A549 (cell line): ENCODE results near the gene CTNNBL1. TPM values are rescaled to one million over a fixed set of nuclear protein-coding genes. Genes with fewer than 3 reads are reported as not detected.

Experiments
- ATAC-seq, 2 experiments: fragments of 200-7000 bp in 1 of 2; fragments of >200 bp in 1 of 2; cut with Nextera tagmentation in 1 of 2; cut with Tn5 transposase in 1 of 2; 3 replicates each; pipeline versions ENCODE4 v1.8.0 to v1.9.1; 2018 to 2020; ENCODE audit warnings: mild to moderate bottlenecking in 1 of 2, moderate library complexity in 1 of 2
- CTCF ChIA-PET: fragments of 300-600 bp; sonication (Branson Sonifier 250); formaldehyde crosslinking; extraction: SDS; loops from one replicate; lab custom pipeline; 2021; ENCODE audit warnings: antibody characterized with exemption, inconsistent platforms; lab: Yijun Ruan, JAX
- POLR2A ChIA-PET: fragments of 350-600 bp; formaldehyde crosslinking; extraction: SDS; loops from one replicate; lab custom pipeline; 2021; ENCODE audit warnings: antibody characterized with exemption, inconsistent platforms; lab: Yijun Ruan, JAX
- DNase-seq, 2 experiments: peaks; one replicate each; pipeline versions ENCODE4 v3.0.0 to v3.0.0-alpha.2; 2011 to 2016; ENCODE audit warnings: low read depth in 1 of 2, low spot score in 1 of 2
- FAIRE-seq: peaks from 2 replicates; lab custom pipeline; 2011; peaks lifted over from hg19 to GRCh38; lab: Jason Lieb, UNC
- H3K27ac ChIP-seq, 2 experiments: fragments of >200 bp; sonication (Bioruptor Twin); formaldehyde crosslinking; 3 replicates each; pipeline ENCODE4 v1.5.1; 2016 to 2017
- H3K4me1 ChIP-seq: fragments of >200 bp; sonication (Bioruptor Twin); formaldehyde crosslinking; 3 replicates; pipeline ENCODE4 v1.6.1; 2016
- H3K4me2 ChIP-seq: fragments of >200 bp; sonication (Bioruptor Twin); formaldehyde crosslinking; 3 replicates; pipeline ENCODE4 v1.6.1; 2016
- H3K4me3 ChIP-seq: fragments of >200 bp; sonication (Bioruptor Twin); formaldehyde crosslinking; 3 replicates; pipeline ENCODE4 v1.5.1; 2016
- H3K9me3 ChIP-seq: fragments of >200 bp; sonication (Bioruptor Twin); formaldehyde crosslinking; 3 replicates; pipeline ENCODE4 v1.6.1; 2016
- BHLHE40 ChIP-seq: IDR thresholded peaks from 2 replicates; pipeline ENCODE4 v1.6.1; 2012; ENCODE audit warnings: low read depth, low read length, inconsistent platforms
- CHD4 ChIP-seq: fragments of 200-600 bp; sonication (generic); IDR thresholded peaks from 2 replicates; pipeline ENCODE4 v1.6.1; 2016; ENCODE audit warnings: antibody characterized with exemption, mild to moderate bottlenecking, borderline replicate concordance
- CTCF ChIP-seq: fragments of >200 bp; sonication (Bioruptor Twin); formaldehyde crosslinking; IDR thresholded peaks from 3 replicates; pipeline ENCODE4 v1.5.1; 2016
- EHF ChIP-seq: fragments of 250-450 bp; sonication (Bioruptor Pico); IDR thresholded peaks from 2 replicates; pipeline ENCODE4 v1.5.0; 2020; ENCODE audit warnings: mild to moderate bottlenecking
- EP300 ChIP-seq, 2 experiments: fragments of >200 bp; sonication (Bioruptor Twin); formaldehyde crosslinking; IDR thresholded peaks; 2 replicates in 1 of 2; 3 replicates in 1 of 2; pipeline ENCODE4 v1.6.1; 2016 to 2017
- ESRRA ChIP-seq: fragments of 150-350 bp; IDR thresholded peaks from 2 replicates; pipeline ENCODE4 v1.6.1; 2014; ENCODE audit warnings: mild to moderate bottlenecking, low read length, borderline replicate concordance
- HDAC2 ChIP-seq: fragments of 200-600 bp; sonication (generic); IDR thresholded peaks from 2 replicates; pipeline ENCODE4 v1.6.1; 2016
- HOXB5 ChIP-seq: fragments of 250-450 bp; sonication (Bioruptor Pico); IDR thresholded peaks from 2 replicates; pipeline ENCODE4 v1.5.0; 2020; ENCODE audit warnings: mild to moderate bottlenecking, moderate library complexity
- JUN ChIP-seq, 2 experiments: fragments of >200 bp; sonication (Bioruptor Twin); formaldehyde crosslinking; IDR thresholded peaks; 2 replicates in 1 of 2; 3 replicates in 1 of 2; pipeline ENCODE4 v1.6.1; 2016 to 2017
- JUNB ChIP-seq: fragments of >200 bp; sonication (Bioruptor Twin); formaldehyde crosslinking; IDR thresholded peaks from 2 replicates; pipeline ENCODE4 v1.6.1; 2016
- PBX3 ChIP-seq: IDR thresholded peaks from 2 replicates; pipeline ENCODE4 v1.6.1; 2012
- PHF8 ChIP-seq: fragments of 200-600 bp; sonication (generic); IDR thresholded peaks from 2 replicates; pipeline ENCODE4 v1.6.1; 2016; ENCODE audit warnings: low read depth, mild to moderate bottlenecking, antibody characterized with exemption, moderate library complexity, borderline replicate concordance
- RARB ChIP-seq: fragments of 250-450 bp; sonication (Bioruptor Pico); IDR thresholded peaks from 2 replicates; pipeline ENCODE4 v1.8.0; 2021; ENCODE audit warnings: mild to moderate bottlenecking, moderate library complexity
- RCOR1 ChIP-seq: fragments of 150-350 bp; IDR thresholded peaks from 2 replicates; pipeline ENCODE4 v1.6.1; 2014; ENCODE audit warnings: antibody characterized with exemption, low read length, low read depth
- REST ChIP-seq: fragments of 200-600 bp; sonication (generic); IDR thresholded peaks from 2 replicates; pipeline ENCODE4 v1.6.1; 2016; ENCODE audit warnings: antibody characterized with exemption, mild to moderate bottlenecking, moderate library complexity
- RNF2 ChIP-seq: fragments of 200-600 bp; sonication (generic); IDR thresholded peaks from 2 replicates; pipeline ENCODE4 v1.6.1; 2016; ENCODE audit warnings: low read depth, mild to moderate bottlenecking, antibody characterized with exemption, moderate library complexity, borderline replicate concordance
- SMC3 ChIP-seq: fragments of >200 bp; sonication (Bioruptor Twin); formaldehyde crosslinking; IDR thresholded peaks from 3 replicates; pipeline ENCODE4 v1.6.1; 2018; ENCODE audit warnings: inconsistent platforms
- TP53 ChIP-seq: fragments of 250-450 bp; sonication (Bioruptor Pico); IDR thresholded peaks from 2 replicates; pipeline ENCODE4 v1.5.0; 2021; ENCODE audit warnings: mild to moderate bottlenecking, moderate library complexity
- USF2 ChIP-seq: fragments of 450-650 bp; IDR thresholded peaks from 2 replicates; pipeline ENCODE4 v1.6.1; 2014; ENCODE audit warnings: antibody characterized with exemption
- ZSCAN20 ChIP-seq: fragments of 250-450 bp; sonication (Bioruptor Pico); IDR thresholded peaks from 2 replicates; pipeline ENCODE4 v1.8.0; 2022; ENCODE audit warnings: mild to moderate bottlenecking, moderate library complexity
- WGBS: methylation state at CpG from one replicate; pipeline ENCODE4 v1.1.6; 2017; ENCODE audit errors: missing lambda C conversion rate; 5-methylcytosine and 5-hydroxymethylcytosine counted together
- polyA plus RNA-seq, 4 experiments: library from polyadenylated mRNA; depleted of rRNA in 3 of 4; stranded (reverse); fragments of >200 nt; fragmentation: RNase III in 1 of 4; extraction: RNeasy Plus Mini Kit Qiagen cat#74134 plus additional on column Dnase treatment in 1 of 4; gene quantifications; 2 replicates in 3 of 4; 3 replicates in 1 of 4; pipeline ENCODE4 v1.2.3, GENCODE V29; 2011 to 2017

The CTNNBL1 gene
- polyA plus RNA-seq, 2 of the 4 experiments (the other 2 are of a cell fraction): 41.0 to 59.9 TPM

- TF ChIP-seq EP300 (IDR thresholded peaks at IDR 0.05) (no peak), CHD4 (no peak), REST (no peak)
These were observed 154.9 kb downstream of the CTNNBL1 start (continued) for GRCh38 chr20:37848706-37849105.

GRCh38 chr20:37849156-37849555 is 155.3 kb downstream of the CTNNBL1 start:
- Histone ChIP-seq H3K4me1 (no peaks in the 10 kb centered on the region), H3K4me2 (no peak overlapping the region), H3K27ac (no peak overlapping the region), H3K9me3 (no peaks in the 10 kb centered on the region), H3K4me3 (no peak overlapping the region)
- no peak for ATAC-seq
- no peak for FAIRE-seq
- TF ChIP-seq JUNB: no peak
- TF ChIP-seq RARB (CRISPR knock-in tag): no peak
- no peak for DNase-seq
- ChIA-PET CTCF (interaction anchor here (1.0 to 1.1 kb wide), 2 partner anchors 27 to 143 kb away, joined by 3 to 4 read pairs; no protein-coding TSS in a partner anchor), POLR2A (no interaction called here)
- 92% methylated on average over 9 of the region's 9 CpGs for WGBS

GRCh38 chr20:37849566-37849965 is 155.7 kb downstream of the CTNNBL1 start:
- Histone ChIP-seq H3K4me2 (no peak overlapping the region), H3K27ac (no peak overlapping the region), H3K9me3 (no peaks in the 10 kb centered on the region), H3K4me3 (no peak overlapping the region), H3K4me1 (no peaks in the 10 kb centered on the region)
- DNase-seq: no peak
- TF ChIP-seq EHF (CRISPR knock-in tag): no peak
- no peak for TF ChIP-seq HDAC2
- no peak for TF ChIP-seq RARB (CRISPR knock-in tag)
- no peak for TF ChIP-seq RCOR1
- TF ChIP-seq USF2: no peak
- TF ChIP-seq JUN (IDR thresholded peaks at IDR 0.05): no peak
- TF ChIP-seq EP300 (IDR thresholded peaks at IDR 0.05): no peak
- no peak for TF ChIP-seq TP53 (CRISPR knock-in tag)
- TF ChIP-seq CTCF: no peak
- TF ChIP-seq ZSCAN20 (CRISPR knock-in tag): no peak
- TF ChIP-seq PHF8: no peak
- no peak for TF ChIP-seq HOXB5
- TF ChIP-seq PBX3: no peak
- no peak for TF ChIP-seq SMC3
- no peak for TF ChIP-seq RNF2
- no peak for TF ChIP-seq BHLHE40
- TF ChIP-seq ESRRA: no peak
- ChIA-PET CTCF (interaction anchor here (1.0 to 1.4 kb wide), 3 partner anchors 8 to 143 kb away, joined by 3 to 6 read pairs (median 4); no protein-coding TSS in a partner anchor), POLR2A (no interaction called here)
- ATAC-seq: no peak
- WGBS: 83% methylated on average over 2 of the region's 2 CpGs
- FAIRE-seq: no peak
